HG03135 (cell line): ENCODE measurements around the gene FGFR1OP2.
"Not testable (repeated sequence)": the region's sequence is repeated elsewhere in the genome, so short reads cannot be mapped to it uniquely, and the experiment has no call there.

Experiments used
- ATAC-seq: cut with Tn5 transposase; IDR thresholded peaks from one replicate; pipeline ENCODE4 v1.9.1; 2021; ENCODE audit warnings: mild to moderate bottlenecking, moderate library complexity; ENCODE audit not compliant: unreplicated experiment

The FGFR1OP2 gene

DNA sequence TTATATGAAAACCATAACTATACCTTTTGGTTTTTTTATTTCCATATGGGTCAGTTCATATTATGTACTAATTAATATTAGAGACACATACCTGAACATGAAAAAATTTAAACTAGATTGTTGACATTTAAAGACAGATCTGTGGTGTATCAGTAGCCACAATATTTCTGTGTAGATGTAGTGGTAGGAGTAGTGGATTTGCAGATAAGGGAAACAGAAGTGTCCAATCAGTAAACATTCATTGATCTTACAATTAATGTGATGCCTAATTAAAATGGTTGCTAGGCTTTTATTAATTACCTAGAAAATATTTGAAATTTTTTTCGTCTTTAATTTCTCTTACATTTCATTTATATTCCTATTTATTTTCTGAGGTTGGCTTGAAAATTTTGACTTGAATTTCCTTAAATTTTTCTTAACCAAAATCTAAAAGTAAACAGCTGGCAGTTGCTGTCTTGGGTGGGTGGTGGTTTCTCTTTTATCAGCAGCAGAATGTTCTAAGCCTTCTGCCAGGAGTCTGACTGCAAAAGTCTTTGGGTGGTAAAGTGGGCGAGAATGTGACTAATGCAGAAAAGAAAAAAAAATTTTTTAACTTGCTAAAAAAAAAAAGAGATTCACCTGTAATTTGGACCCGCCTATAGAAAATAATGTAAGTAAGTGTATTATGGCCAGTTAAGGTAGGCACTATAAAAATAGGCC, 2.4 kb downstream of the FGFR1OP2 start:
- no peak for ATAC-seq

DNA sequence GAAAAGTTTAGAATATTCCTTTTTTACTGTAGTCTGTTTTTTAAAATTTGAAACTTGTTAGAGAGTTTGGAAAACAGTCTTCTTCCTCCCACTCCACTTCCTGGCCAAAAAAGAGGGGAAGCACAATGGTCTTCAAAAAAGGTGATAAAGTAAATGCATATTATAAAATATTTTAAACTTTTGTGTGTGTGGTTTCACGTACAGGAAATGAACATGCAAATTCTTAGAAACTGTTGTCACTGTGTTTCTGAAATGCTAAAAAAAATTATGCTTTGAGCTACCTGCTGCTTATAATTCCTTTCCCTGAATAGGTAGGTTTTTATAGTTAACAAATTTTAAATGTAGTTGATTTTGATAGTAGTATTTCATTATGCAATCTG, 2.9 kb downstream of the FGFR1OP2 start:
- no peak for ATAC-seq

DNA sequence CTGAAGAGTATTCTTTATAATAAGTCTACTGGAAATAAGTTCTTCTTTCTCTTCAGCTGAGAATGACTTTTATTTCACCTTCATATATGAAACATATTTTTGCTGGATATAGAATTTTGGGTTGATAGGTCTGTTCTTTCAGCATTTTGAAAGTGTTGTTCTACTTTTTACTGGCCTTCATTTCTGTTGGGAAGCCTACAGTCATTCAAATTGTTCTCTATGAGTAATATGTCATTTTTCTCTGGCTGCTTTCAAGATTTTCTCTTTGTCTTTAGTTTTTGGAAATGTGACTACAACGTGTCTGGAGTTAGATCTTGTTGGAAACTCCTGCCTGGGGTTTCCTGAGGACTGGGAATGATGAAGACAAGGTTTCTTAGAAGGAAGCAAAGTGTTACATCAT, 10.0 kb downstream of the FGFR1OP2 start:
- no peak for ATAC-seq

DNA sequence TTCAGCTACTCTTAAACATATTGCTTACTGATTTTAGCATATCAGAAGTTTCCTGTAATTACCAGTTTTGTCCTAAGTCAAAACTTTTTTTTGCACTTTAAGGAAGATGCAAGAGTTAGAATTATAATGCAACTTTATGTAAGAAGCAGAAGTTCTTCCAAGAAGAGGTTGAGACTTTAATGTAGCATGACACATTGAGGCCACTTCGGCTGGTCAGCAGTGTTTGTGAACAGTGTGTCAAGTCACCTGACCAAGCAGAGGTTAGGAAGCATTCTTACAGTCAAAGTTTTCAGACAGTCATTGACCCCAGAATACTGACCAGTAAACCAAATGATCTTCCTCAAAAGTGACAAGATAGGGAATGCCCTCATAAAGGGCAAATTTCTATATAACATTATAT, 15.2 kb downstream of the FGFR1OP2 start:
- ATAC-seq = no peak

DNA sequence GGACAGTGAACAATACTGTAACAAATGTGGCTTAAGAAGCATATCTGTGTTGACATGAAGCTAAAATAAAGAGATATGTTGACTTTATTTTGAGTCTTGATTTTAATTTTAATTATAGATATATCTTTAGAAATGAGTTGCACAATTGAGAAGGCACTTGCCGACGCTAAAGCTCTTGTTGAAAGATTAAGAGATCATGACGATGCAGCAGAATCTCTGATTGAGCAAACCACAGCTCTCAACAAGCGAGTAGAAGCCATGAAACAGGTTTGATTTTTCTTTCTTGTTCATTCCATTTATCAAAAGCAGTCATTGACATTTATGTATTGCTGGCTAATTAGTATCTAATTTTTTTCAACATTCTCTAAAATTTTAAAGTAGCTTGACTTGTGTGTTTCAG, 15.8 kb downstream of the FGFR1OP2 start:
- ATAC-seq = no peak

DNA sequence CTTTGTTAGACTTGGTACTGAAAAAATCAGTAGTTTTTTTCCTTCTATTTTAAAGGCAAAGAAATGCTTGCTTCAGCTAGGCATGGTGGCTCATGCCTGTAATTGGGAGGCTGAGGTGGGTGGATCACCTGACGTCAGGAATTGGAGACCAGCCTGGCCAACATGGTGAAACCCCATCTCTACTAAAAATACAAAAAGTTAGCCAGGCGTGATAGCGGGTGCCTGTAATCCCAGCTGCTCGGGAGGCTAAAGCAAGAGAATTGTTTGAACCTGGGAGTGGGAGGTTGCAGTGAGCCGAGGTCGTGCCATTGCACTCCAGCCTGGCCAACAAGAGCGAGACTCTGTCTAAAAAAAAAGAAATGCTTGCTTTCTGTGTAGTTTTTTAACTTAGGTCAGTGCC, 23.1 kb downstream of the FGFR1OP2 start:
- ATAC-seq = not testable (repeated sequence)

DNA sequence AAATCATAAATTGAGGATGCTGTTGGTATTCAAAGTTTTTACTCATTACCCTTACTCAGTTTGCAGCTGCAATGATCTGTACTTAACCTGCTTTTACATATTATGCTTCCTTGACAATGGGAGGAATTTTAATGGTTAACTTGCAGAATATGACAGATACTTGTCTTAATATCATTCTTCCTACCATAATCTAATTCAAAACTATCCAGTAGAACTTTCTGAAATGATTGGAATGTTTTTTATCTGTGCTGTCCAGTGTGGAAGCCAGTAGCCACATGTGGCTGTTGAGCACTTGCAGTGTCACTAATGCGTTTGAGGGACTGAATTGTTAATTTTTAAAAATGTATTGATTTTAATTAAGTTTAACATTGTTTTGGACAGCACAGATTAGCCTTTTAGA, 23.5 kb downstream of the FGFR1OP2 start:
- ATAC-seq = no peak

DNA sequence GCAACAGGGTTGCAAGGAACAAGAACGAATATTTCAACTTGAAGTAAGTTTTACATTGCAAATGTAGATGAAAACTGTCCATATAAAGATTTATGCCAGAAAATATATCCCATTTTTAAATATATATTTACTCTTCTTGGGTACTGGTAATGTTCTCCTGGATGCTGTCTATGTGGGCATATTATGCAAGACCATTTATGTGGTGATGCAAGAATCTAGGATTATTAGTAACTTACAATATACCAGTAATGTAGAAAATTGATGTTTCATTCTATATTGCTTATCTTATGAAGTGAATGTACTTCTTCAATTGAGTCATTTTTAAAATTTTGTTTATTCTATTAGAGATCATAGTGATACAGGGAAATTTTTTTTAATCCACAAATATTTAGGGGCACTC, 25.1 kb downstream of the FGFR1OP2 start:
- no peak for ATAC-seq

DNA sequence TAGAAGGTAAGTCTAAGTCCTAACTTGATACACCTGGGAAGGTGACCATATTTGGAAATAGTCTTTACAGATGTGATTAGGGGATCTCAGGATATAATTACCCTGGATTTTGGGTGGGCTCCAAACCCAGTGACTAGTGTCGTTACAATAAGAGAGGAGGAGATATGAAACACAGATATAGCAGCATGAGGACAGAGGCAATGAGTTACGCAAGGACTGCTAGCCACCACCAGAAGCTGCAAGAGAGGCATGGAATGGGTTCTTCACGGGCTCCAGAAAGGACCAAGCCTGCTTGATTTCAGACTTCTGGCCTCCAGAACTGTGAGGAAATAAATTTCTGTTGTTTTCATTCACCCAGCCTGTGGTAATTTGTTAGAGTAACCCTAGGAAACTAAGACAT, 28.6 kb downstream of the FGFR1OP2 start:
- ATAC-seq = no peak

DNA sequence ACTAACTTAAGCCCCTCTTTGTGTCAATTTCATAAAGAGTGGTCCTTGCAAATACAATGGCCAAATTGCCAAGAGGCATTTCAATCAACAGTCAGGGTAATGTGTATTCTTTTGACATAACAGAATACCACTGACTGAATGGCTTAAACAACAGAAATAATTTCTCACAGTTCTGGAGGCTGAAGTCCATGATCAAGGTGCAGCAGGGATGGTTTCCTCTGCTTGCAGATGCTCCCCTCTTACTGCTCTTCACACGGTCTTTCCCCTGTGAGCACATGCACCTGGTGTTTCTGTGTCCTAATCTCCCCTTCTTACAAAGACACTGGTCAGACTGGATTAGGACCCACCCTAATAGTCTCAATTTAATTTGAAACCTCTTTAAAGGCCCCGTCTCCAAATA, 31.9 kb downstream of the FGFR1OP2 start:
- no peak for ATAC-seq

DNA sequence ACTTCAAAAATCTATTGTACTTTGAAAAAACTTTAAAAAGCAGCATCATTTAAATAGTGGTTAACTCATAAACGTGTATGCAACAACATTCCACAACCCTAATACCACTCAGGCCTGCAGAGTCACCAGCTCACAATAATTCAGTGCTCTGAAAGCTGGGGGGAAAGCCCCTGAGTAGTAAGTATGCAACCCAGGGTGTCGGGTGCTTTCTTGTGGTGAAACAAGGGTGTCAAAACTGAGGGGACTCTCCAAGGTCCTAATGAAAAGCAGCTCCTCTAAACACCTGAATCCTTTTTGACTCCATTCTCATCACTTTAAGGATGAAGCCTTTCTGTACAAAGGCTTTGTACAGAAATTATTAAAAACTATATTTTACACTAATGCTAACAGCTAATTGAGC, 33.7 kb downstream of the FGFR1OP2 start:
- peak; percentile 95 for ATAC-seq

DNA sequence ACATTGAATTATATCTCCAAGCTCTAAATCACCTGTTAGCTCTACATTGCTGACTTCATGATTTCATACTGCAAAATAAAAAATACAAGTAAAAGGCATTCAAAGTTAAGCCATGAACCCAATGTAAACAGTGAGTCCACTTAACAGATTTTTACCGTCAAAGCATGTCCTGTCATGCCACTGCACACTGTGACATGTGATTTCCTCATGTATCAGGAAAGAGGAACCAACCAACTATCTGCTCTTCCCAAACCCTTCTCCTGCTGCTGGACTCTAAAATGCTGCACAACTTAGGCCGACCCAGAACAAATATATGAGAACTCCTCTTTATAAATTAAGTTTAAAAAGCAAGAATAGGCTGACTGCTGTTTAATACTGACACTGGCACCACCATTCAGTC, 38.4 kb downstream of the FGFR1OP2 start:
- ATAC-seq = no peak

DNA sequence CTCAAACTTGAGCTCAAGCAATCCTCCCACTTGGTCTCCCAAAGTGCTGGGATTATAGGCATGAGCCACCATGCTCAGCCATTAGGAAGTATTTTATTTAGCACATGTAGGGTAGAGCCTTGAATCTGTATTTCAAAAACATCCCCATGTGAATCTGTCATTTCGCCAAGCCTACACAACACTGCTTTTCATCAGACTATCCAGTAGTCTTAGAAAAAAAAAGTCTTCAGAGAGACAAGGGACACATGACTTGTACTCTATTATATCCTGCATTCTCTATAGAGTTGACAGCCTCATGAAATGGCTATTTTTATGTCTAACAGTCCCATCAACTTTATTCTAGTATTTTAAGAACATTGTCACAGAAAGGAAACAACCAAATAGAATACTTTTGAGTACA, 40.5 kb downstream of the FGFR1OP2 start:
- ATAC-seq = no peak

DNA sequence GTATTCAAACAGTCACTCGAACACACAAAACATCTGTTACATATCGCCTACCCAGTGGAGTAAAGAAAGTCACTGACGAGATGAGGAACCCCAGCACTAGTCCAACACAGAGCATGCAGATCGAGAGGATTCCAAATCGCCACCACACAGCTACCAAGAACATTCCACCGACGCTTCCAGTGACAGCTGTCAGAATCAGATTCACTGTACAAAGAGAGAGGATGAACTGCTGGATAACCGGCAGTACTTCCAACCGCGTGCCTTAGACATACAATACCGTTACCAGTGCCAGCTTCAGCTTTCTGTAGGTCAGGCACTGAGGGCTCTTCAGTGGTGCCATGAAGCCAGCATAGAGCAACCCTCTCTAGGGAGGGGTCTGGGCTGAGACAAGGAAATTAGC, 41.5 kb downstream of the FGFR1OP2 start:
- ATAC-seq = no peak

DNA sequence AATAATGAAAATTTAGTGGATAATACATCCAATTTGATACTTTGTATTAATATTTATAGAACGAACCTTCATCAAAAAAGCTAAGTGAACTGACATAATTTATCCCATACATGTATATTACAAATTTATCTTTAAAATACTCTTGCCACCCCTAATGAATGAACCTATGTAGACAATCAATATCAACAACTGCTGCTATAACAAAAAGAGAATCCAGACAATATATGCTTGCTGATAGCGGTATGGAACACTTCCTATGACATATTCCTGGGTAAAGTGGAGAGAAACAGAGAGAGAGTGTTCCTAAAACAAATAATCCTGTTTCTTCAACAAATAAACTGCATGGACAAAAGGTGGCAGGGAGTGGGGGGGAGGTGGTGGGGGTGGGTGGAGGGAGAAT, 44.6 kb downstream of the FGFR1OP2 start:
- ATAC-seq = no peak

DNA sequence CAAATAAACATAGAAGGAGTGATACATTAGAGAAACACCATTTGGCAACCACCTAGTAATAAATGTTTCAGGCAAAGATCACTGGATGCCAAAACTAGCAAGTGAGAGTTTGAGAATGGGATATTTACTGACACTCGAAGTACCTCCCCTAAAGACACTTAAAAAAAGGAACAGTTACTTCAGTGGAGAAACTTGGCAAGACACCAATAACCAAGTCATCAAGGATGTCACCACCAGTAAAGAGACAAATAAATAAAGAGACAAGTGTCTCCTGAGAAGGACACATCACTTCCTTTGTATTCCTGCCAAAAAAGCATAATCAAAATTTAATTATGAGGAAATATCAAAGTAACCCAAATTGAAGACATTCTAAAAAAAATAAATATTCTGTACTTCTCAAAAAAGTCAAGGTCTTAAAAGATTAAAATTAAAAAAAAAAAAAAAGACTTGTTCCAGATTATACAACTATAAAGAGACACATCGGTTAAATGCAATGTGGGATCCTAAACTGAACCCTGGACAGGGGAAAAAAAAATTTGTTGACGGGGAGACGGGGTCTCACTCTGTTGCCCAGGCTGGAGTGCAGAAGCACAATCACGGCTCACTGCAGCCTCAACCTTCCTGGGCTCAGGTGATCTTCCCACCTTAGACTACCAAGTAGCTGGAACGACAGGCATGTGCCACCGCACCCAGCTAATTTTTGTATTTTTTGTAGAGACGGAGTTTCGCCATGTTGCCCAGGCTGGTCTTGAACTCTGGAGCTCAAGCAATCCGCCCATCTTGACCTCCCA, 49.6 kb downstream of the FGFR1OP2 start:
- ATAC-seq = no peak

DNA sequence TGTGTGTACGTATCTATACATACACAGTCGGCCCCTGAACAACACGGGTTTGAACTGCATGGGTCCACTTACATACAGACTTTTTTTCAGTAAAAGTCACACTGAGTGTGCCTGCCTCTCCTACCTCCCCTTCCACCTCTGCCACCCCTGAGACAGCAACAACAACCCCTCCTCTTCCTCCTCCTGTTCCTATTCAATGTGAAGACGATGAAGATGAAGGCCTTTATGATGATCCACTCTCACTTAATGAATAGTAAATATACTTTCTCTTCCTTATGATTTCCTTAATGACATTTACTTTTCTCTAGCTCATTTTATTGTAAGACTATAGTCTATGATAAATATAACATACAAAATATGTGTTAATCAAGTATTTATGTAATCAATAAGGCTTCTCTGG, 50.4 kb downstream of the FGFR1OP2 start:
- no peak for ATAC-seq

DNA sequence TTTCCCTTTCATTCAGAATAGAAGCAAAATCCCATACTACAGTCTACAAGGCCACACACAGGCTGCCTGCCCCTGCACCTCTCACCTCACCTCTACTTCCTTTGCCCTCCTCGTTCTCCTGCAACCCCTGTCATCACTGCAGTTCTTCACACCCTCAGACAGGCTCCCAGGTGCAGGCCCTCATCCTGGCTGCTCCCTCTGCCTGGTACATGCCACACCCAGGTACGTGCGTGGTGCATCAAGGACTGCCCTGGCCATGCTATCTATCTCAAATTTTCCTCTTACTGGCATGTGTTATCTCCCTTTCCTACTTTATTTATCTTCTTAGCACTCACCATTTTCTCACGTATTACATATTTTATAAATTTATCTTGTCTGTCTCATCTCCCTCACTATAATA, 51.6 kb downstream of the FGFR1OP2 start:
- ATAC-seq = no peak

DNA sequence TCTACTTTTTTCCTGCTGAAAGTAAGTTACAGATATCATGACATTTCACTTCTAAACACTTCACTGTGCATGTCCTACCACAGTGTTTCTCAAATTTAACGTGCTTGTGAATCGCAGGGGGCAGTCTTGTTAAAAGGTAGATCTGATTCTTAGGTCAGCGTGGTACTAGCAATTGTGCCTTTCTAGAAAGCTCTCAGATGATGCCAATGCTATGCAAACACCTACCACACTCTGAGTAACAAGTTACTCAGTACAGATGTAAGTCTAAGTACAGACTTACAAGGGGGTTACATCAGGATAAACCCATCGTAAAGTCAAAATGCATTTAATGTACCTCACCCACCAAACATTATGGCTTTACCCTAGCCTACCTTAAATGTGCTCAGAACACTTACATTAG, 53.6 kb downstream of the FGFR1OP2 start:
- no peak for ATAC-seq

DNA sequence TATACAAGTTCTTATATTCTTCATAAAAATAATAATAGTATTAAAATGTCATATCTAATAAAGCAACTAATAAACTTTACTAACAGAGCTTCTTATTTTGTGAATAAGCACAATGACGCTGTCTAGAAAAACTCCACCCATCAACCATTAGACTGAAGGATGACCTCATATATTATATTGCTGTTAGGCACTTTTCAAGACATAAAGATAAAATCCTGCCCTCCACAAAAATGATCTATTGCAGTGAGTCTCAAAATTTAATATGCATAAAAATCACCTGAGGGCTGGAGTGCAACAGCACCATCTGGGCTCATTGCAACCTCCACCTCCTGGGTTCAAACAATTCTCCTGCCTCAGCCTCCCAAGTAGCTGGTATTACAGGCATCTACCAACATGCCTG, 55.8 kb downstream of the FGFR1OP2 start:
- ATAC-seq = no peak

DNA sequence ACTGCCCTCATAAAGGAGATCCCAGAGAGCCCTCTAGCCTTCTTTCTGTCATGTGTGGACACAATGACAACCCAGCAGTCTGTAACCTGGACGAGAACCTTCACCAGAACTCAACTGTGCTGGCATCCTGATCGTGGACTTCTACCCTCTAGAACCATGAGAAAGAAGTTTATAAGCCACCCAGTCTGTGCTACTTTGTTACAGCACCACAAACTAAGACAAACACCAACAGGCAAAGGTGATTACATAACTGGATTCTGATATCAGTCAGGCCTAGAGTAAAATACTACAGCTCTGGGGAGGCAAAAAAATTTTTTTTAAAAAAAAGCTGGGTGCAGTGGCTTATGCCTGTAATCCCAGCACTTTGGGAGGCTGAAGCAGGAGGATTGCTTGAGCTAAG, 57.4 kb downstream of the FGFR1OP2 start:
- ATAC-seq = no peak

DNA sequence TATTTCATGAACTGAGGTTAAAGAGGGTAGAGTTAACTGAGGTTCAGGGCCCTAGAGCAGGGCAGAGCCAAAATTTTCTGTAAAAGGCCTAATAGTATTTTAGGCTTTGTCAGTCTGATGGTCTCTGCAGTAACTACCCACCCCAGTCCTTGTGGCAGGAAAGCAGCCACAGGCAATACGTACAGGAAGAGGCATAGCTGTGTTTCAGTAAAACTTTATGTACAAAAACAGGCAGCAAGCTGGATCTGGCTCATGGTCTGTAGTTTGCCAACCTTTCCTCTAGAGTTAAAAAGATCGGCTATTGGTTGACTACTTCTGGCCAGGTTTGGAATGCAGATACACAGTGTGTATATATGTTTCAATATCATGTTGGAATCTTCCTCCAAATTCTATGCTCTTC, 58.7 kb downstream of the FGFR1OP2 start:
- no peak for ATAC-seq

DNA sequence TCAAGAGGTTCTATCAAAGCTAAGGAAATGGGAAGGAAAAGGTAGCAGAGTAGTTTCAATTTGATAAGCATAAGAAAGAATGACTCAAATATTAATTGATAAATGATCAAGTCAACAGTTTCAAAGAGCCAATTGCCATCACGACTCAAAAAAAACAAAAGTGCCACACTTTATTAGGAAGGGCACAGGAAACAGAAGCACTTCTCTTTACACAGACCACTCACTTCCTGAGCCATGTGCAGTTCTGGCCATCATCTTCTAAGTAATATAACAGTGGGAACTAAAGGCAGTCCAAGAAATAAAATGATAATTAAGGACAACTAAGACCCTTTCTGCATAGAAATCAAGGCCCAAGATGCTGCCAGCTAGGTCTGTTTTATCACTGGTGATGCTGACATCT, 62.7 kb downstream of the FGFR1OP2 start:
- ATAC-seq = no peak
